OCI-LY1 (cell line): ENCODE data around the gene TMED6.

Source experiments
- H2AFZ ChIP-seq: fragments of 200-600 bp; sonication (generic), shearing (Covaris generic); 2 replicates; pipeline ENCODE4 v1.6.0; 2014; ENCODE audit warnings: antibody characterized with exemption, mild to moderate bottlenecking, low read length
- H3F3A ChIP-seq: fragments of 200-600 bp; sonication (generic), shearing (Covaris generic); 2 replicates; pipeline ENCODE4 v1.6.0; 2014; ENCODE audit warnings: mild to moderate bottlenecking, antibody characterized with exemption, low read length, moderate library complexity; ENCODE audit not compliant: insufficient read depth
- H3K27ac ChIP-seq: fragments of 200-600 bp; sonication (generic); 2 replicates; pipeline ENCODE4 v1.5.1; 2014; ENCODE audit warnings: low read length, mixed run types, mild to moderate bottlenecking, low read depth; ENCODE audit not compliant: poor library complexity, severe bottlenecking
- H3K27me3 ChIP-seq: fragments of 200-600 bp; sonication (generic); 2 replicates; pipeline ENCODE4 v1.6.0; 2014; ENCODE audit warnings: antibody characterized with exemption, mild to moderate bottlenecking, low read length, moderate library complexity; ENCODE audit not compliant: insufficient read depth
- H3K36me3 ChIP-seq: fragments of 200-600 bp; sonication (generic); 2 replicates; pipeline ENCODE4 v1.6.1; 2014; ENCODE audit warnings: mild to moderate bottlenecking, antibody characterized with exemption, low read length, moderate library complexity, mixed read lengths; ENCODE audit not compliant: insufficient read depth
- H3K4me1 ChIP-seq: fragments of 200-600 bp; sonication (generic); 2 replicates; pipeline ENCODE4 v1.5.1; 2014; ENCODE audit warnings: mild to moderate bottlenecking, low read length, moderate library complexity; ENCODE audit not compliant: insufficient read depth, severe bottlenecking
- H3K4me2 ChIP-seq: fragments of 200-600 bp; sonication (generic), shearing (Covaris generic); 2 replicates; pipeline ENCODE4 v1.6.1; 2014; ENCODE audit warnings: low read length
- H3K4me3 ChIP-seq: fragments of 200-600 bp; sonication (generic); 2 replicates; pipeline ENCODE4 v1.5.1; 2014; ENCODE audit warnings: low read length, low read depth, mild to moderate bottlenecking, mixed read lengths; ENCODE audit not compliant: poor library complexity, severe bottlenecking
- H3K79me2 ChIP-seq: fragments of 200-600 bp; shearing (Covaris generic); 2 replicates; pipeline ENCODE4 v1.6.1; 2016; ENCODE audit warnings: mixed run types, low read length, mixed read lengths; ENCODE audit not compliant: insufficient read depth
- H3K9ac ChIP-seq: fragments of 200-600 bp; sonication (generic), shearing (Covaris generic); 2 replicates; pipeline ENCODE4 v1.6.1; 2014; ENCODE audit warnings: mild to moderate bottlenecking, low read length, mixed read lengths
- H3K9me2 ChIP-seq: fragments of 200-600 bp; sonication (generic), shearing (Covaris generic); 2 replicates; pipeline ENCODE4 v1.6.1; 2014; ENCODE audit warnings: low read depth, mild to moderate bottlenecking, low read length, mixed read lengths
- H3K9me3 ChIP-seq: fragments of 200-600 bp; shearing (Covaris generic); 2 replicates; pipeline ENCODE4 v1.6.1; 2014; ENCODE audit warnings: low read length, mixed read lengths
- H4K20me1 ChIP-seq: fragments of 200-600 bp; sonication (generic), shearing (Covaris generic); 2 replicates; pipeline ENCODE4 v1.6.0; 2016; ENCODE audit warnings: mild to moderate bottlenecking, low read length; ENCODE audit not compliant: insufficient read depth
- EZH2 ChIP-seq: fragments of 200-600 bp; sonication (generic), shearing (Covaris generic); IDR thresholded peaks from 2 replicates; pipeline ENCODE4 v1.8.0; 2017; ENCODE audit warnings: borderline replicate concordance, mixed run types, mild to moderate bottlenecking, antibody characterized with exemption, low read length, moderate library complexity, mixed read lengths
- TF ChIP-seq, protein P1 (sequence below): fragments of 200-600 bp; sonication (generic), shearing (Covaris generic); IDR thresholded peaks from 2 replicates; pipeline ENCODE4 v1.5.1; 2017; ENCODE audit warnings: mild to moderate bottlenecking, antibody characterized with exemption, low read length, moderate library complexity, mixed read lengths

Gene TMED6

GRCh38 chr16:69307091-69307490, 44.5 kb downstream of the TMED6 start:
- Histone ChIP-seq H3K4me2 (no peak overlapping the region), H3K9me3 (no peaks in the 10 kb centered on the region), H3K27me3 (no peaks in the 10 kb centered on the region), H3K36me3 (peaks cover 11% of the 10 kb centered on the region; the same call in 1 of the 2 replicates), H3K4me1 (peaks cover 13% of the 10 kb centered on the region), H3K27ac (no peak overlapping the region), H3K9me2 (no peaks in the 10 kb centered on the region), H2AFZ (no peak overlapping the region), H3F3A (no peaks in the 10 kb centered on the region; the same call in 1 of the 2 replicates), H3K4me3 (no peak overlapping the region), H4K20me1 (no peaks in the 10 kb centered on the region), H3K9ac (no peak overlapping the region), H3K79me2 (peaks cover 4% of the 10 kb centered on the region)
- TF ChIP-seq, protein P1, sequence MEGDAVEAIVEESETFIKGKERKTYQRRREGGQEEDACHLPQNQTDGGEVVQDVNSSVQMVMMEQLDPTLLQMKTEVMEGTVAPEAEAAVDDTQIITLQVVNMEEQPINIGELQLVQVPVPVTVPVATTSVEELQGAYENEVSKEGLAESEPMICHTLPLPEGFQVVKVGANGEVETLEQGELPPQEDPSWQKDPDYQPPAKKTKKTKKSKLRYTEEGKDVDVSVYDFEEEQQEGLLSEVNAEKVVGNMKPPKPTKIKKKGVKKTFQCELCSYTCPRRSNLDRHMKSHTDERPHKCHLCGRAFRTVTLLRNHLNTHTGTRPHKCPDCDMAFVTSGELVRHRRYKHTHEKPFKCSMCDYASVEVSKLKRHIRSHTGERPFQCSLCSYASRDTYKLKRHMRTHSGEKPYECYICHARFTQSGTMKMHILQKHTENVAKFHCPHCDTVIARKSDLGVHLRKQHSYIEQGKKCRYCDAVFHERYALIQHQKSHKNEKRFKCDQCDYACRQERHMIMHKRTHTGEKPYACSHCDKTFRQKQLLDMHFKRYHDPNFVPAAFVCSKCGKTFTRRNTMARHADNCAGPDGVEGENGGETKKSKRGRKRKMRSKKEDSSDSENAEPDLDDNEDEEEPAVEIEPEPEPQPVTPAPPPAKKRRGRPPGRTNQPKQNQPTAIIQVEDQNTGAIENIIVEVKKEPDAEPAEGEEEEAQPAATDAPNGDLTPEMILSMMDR: no peak
- TF ChIP-seq EZH2: no peak

- Histone ChIP-seq H3K4me3 (no peak overlapping the region), H3K4me2 (no peak overlapping the region), H3K9ac (no peak overlapping the region), H3F3A (no peaks in the 10 kb centered on the region; the same call in 1 of the 2 replicates), H3K4me1 (peaks cover 13% of the 10 kb centered on the region), H3K79me2 (no peaks in the 10 kb centered on the region), H3K27me3 (no peaks in the 10 kb centered on the region), H3K9me2 (no peaks in the 10 kb centered on the region), H4K20me1 (no peaks in the 10 kb centered on the region), H3K9me3 (no peaks in the 10 kb centered on the region), H2AFZ (no peak overlapping the region), H3K27ac (no peak overlapping the region), H3K36me3 (peaks cover 20% of the 10 kb centered on the region; the same call in 1 of the 2 replicates)
- no peak for TF ChIP-seq EZH2
- TF ChIP-seq, protein P1: no peak
Measured at GRCh38 chr16:69306031-69306430, 45.6 kb downstream of the TMED6 start.

DNA sequence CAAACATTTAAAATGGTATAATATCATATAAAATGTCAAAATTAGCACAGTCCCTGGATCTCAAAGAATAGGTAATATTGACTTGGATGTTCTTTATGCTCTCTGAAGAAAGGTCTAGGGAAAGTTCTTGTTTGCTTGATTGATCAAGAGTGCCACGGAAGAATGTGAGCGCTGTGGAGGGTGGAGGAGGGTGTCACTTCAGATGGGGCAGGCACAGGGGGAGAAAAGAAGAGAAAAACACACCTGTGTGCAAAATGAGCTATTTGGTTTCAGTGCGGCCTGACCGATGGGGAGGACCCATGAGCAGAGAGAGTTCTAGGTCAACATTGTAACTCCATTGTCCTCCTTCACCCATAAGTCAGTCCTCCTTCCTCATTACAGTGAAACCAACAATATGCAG, 49.3 kb downstream of the TMED6 start:
- Histone ChIP-seq H3K27me3 (no peaks in the 10 kb centered on the region), H3K9me3 (no peaks in the 10 kb centered on the region)
- TF ChIP-seq, protein P1: no peak
- TF ChIP-seq EZH2: no peak

More for the DNA sequence above, 49.3 kb downstream of the TMED6 start:
- Histone ChIP-seq H3K4me2 (no peak overlapping the region), H3K4me1 (peaks cover 8% of the 10 kb centered on the region), H3K9me2 (no peaks in the 10 kb centered on the region), H3K27ac (no peak overlapping the region), H3F3A (no peaks in the 10 kb centered on the region), H3K4me3 (no peak overlapping the region), H3K36me3 (peaks cover 38% of the 10 kb centered on the region), H3K79me2 (no peaks in the 10 kb centered on the region), H3K9ac (no peak overlapping the region), H4K20me1 (no peaks in the 10 kb centered on the region), H2AFZ (no peak overlapping the region)
